CD4-positive, alpha-beta memory T cell (primary cell): ENCODE data around the gene ITPR2. TPM values are rescaled to one million over a fixed set of nuclear protein-coding genes. Genes with fewer than 3 reads are reported as not detected.

ENCODE experiments used
- CTCF ChIA-PET: fragments of 350-600 bp; sonication (Branson Sonifier 250); formaldehyde crosslinking; loops from one replicate; lab custom pipeline; 2021; ENCODE audit warnings: inconsistent platforms; ENCODE audit not compliant: partially characterized antibody; lab: Charles Lee
- POLR2A ChIA-PET: fragments of 350-600 bp; sonication (Branson Sonifier 250); formaldehyde crosslinking; loops from one replicate; lab custom pipeline; 2021; ENCODE audit not compliant: partially characterized antibody; lab: Charles Lee
- DNase-seq, 5 donors: peaks; one replicate each; pipeline versions ENCODE4 v3.0.0 to v3.0.0-alpha.2; 2020 to 2022; ENCODE audit warnings: mixed read lengths in 1 of 5
- H3K27ac ChIP-seq: one replicate; pipeline ENCODE4 v1.7.0; 2013; ENCODE audit warnings: low read depth, low read length
- H3K27me3 ChIP-seq: 2 replicates; pipeline ENCODE4 v1.7.0; 2013; ENCODE audit warnings: mild to moderate bottlenecking, low read length, moderate library complexity; ENCODE audit not compliant: insufficient read depth
- H3K36me3 ChIP-seq: 2 replicates; pipeline ENCODE4 v1.7.0; 2013; ENCODE audit warnings: mild to moderate bottlenecking, low read length, moderate library complexity; ENCODE audit not compliant: insufficient read depth
- H3K4me1 ChIP-seq: 2 replicates; pipeline ENCODE4 v1.7.0; 2013; ENCODE audit warnings: mild to moderate bottlenecking, low read length, moderate library complexity; ENCODE audit not compliant: insufficient read depth
- H3K4me3 ChIP-seq, 2 donors: one replicate each; pipeline ENCODE4 v1.7.0; 2013; ENCODE audit warnings: low read length in 2 of 2, mild to moderate bottlenecking in 1 of 2
- H3K9me3 ChIP-seq, 2 donors: one replicate each; pipeline ENCODE4 v1.7.0; 2013; ENCODE audit warnings: low read length in 2 of 2, control low read depth in 1 of 2; ENCODE audit not compliant: control insufficient read depth in 1 of 2
- H3K27ac Mint-ChIP-seq, 7 donors: one replicate each; pipeline ENCODE4 v1.8.0; 2020 to 2021; ENCODE audit warnings: mixed read lengths in 7 of 7, mild to moderate bottlenecking in 6 of 7, inconsistent platforms in 3 of 7, moderate library complexity in 3 of 7
- H3K27me3 Mint-ChIP-seq, 2 donors: one replicate each; pipeline ENCODE4 v1.8.0; 2020 to 2021; ENCODE audit warnings: mixed read lengths in 2 of 2
- H3K36me3 Mint-ChIP-seq, 2 donors: one replicate each; pipeline ENCODE4 v1.8.0; 2020 to 2021; ENCODE audit warnings: mixed read lengths in 2 of 2, inconsistent platforms in 1 of 2, mild to moderate bottlenecking in 1 of 2
- H3K4me1 Mint-ChIP-seq, 4 donors: one replicate each; pipeline ENCODE4 v1.8.0; 2020 to 2021; ENCODE audit warnings: mixed read lengths in 4 of 4, mild to moderate bottlenecking in 1 of 4
- H3K4me3 Mint-ChIP-seq, 8 donors: one replicate each; pipeline ENCODE4 v1.8.0; 2020 to 2021; ENCODE audit warnings: mixed read lengths in 8 of 8, mild to moderate bottlenecking in 7 of 8, moderate library complexity in 6 of 8, inconsistent platforms in 3 of 8
- H3K9me3 Mint-ChIP-seq, 8 donors: one replicate each; pipeline ENCODE4 v1.8.0; 2020 to 2021; ENCODE audit warnings: mixed read lengths in 8 of 8, mild to moderate bottlenecking in 5 of 8, inconsistent platforms in 3 of 8, moderate library complexity in 1 of 8
- intact Hi-C: fragments of 100-400 bp; cut with micrococcal nuclease; formaldehyde crosslinking; loops from one replicate; pipeline ENCODE4 v1.15.1; 2023
- polyA plus RNA-seq, 2 donors: library from polyadenylated mRNA; unstranded; fragments of 300-500 nt; fragmentation: Illumina TruSeq; gene quantifications; one replicate each; pipeline ENCODE4 v1.2.3, GENCODE V29; 2021
- total RNA-seq, 2 experiments: library from RNA; stranded (reverse); gene quantifications; one replicate each; pipeline ENCODE4 v1.2.3, GENCODE V29; 2021

The ITPR2 gene
- total and polyA plus RNA-seq, 4 experiments from 2014 or later = 4.7 to 55.6 (median 34.1) TPM

DNA sequence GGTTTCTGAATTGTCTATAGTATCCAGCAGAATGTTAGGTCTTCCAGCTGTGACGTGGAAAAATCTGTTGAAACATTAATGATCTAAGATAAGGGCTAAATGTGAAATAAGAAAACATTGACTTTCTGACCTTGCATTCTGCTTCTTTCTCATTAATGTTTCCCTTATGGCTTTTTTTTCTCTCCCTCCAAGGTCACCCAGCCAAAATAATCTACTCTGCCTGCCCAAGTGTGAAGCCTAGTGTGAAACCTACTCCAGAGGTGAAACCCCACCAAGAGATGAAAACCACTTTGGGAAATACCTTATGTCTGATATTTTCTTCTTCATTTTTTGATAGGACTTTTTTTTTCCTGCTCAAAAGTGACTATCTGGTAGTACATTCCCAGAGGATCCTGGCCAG, 529.6 kb downstream of the ITPR2 start:
- Histone ChIP-seq H3K9me3 (no peaks in the 10 kb centered on the region), H3K27ac (no peak overlapping the region), H3K4me3 (no peak overlapping the region), H3K4me1 (peaks cover 12% of the 10 kb centered on the region), H3K27me3 (no peaks in the 10 kb centered on the region), H3K36me3 (no peaks in the 10 kb centered on the region)
- Mint-ChIP-seq H3K36me3 (no peaks in the 10 kb centered on the region), H3K27ac (no peak overlapping the region), H3K9me3 (peaks cover 0 to 10% (median 4%) of the 10 kb centered on the region in 8 donors), H3K27me3 (peaks cover 1 to 7% of the 10 kb centered on the region in 2 donors), H3K4me3 (no peak overlapping the region), H3K4me1 (peaks cover 12 to 17% (median 14%) of the 10 kb centered on the region in 4 donors)
- intact Hi-C loops = no loop called here
- DNase-seq = peak in 1 of 5 donors; percentile 19
- ChIA-PET CTCF (no interaction called here), POLR2A (no interaction called here)

DNA sequence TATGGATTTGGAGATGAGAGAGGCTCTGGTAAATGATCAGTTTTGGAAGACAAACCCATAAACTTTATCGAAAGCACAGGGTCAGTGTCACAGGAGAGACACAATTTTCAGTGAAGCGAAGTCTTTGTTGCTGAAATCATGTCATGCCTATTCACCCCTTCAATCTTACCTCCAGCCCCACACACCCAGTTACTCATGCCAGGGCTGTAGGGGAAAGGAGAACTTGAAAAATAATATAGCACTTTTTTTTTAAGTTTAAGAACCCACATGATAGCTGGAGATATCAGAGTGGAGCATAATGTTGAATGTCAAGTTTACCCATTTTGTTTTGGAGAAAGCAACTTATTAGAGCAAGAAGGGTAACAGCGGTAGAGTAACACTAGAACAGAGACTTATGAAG, 530.2 kb downstream of the ITPR2 start:
- Mint-ChIP-seq H3K4me3 (no peak overlapping the region), H3K4me1 (peaks cover 13 to 22% (median 18%) of the 10 kb centered on the region in 4 donors), H3K27ac (no peak overlapping the region), H3K36me3 (no peaks in the 10 kb centered on the region), H3K9me3 (peaks cover 0 to 6% (median 3%) of the 10 kb centered on the region in 8 donors), H3K27me3 (peaks cover 0 to 5% of the 10 kb centered on the region in 2 donors)
- Histone ChIP-seq H3K36me3 (no peaks in the 10 kb centered on the region), H3K27ac (no peak overlapping the region), H3K27me3 (no peaks in the 10 kb centered on the region), H3K9me3 (no peaks in the 10 kb centered on the region), H3K4me3 (no peak overlapping the region), H3K4me1 (peaks cover 13% of the 10 kb centered on the region)
- ChIA-PET POLR2A (no interaction called here), CTCF (no interaction called here)
- intact Hi-C loops = no loop called here
- no peak for DNase-seq

DNA sequence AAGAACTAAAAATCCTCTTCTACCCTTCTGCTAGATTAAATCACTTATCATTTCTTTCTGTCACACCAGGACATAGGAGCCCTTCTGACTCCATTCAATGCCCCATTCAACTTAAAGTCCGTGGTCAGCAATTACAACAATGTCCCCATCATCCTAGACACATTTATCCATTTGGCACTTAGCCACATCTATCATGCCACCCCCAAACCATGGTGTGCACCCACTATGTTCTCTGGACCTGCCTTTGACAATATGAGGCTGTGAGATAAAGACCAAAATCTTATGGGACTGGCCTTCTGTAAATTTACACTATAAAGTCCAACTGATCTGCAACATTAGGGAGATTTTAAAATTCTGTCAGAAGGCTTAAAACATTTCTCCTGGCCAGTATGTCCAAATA, 533.2 kb downstream of the ITPR2 start:
- no peak for DNase-seq
- Histone ChIP-seq H3K27me3 (no peaks in the 10 kb centered on the region), H3K4me1 (peaks cover 13% of the 10 kb centered on the region), H3K9me3 (no peaks in the 10 kb centered on the region), H3K36me3 (no peaks in the 10 kb centered on the region), H3K4me3 (peak overlapping the region in 1 of 2 donors; percentile 23), H3K27ac (no peak overlapping the region)
- peak overlapping the region in 7 of 8 donors; percentile 27 to 79 (median 51) for H3K4me3 Mint-ChIP-seq
- intact Hi-C loops = no loop called here
- H3K36me3 Mint-ChIP-seq = no peaks in the 10 kb centered on the region
- ChIA-PET CTCF (no interaction called here), POLR2A (no interaction called here)
- H3K27ac Mint-ChIP-seq = peak overlapping the region in 3 of 7 donors; percentile 4 to 53 (median 4)
- peaks cover 13 to 22% (median 18%) of the 10 kb centered on the region in 4 donors for H3K4me1 Mint-ChIP-seq
- H3K27me3 Mint-ChIP-seq = peaks cover 0 to 3% of the 10 kb centered on the region in 2 donors
- peaks cover 0 to 3% (median 0%) of the 10 kb centered on the region in 8 donors for H3K9me3 Mint-ChIP-seq

DNA sequence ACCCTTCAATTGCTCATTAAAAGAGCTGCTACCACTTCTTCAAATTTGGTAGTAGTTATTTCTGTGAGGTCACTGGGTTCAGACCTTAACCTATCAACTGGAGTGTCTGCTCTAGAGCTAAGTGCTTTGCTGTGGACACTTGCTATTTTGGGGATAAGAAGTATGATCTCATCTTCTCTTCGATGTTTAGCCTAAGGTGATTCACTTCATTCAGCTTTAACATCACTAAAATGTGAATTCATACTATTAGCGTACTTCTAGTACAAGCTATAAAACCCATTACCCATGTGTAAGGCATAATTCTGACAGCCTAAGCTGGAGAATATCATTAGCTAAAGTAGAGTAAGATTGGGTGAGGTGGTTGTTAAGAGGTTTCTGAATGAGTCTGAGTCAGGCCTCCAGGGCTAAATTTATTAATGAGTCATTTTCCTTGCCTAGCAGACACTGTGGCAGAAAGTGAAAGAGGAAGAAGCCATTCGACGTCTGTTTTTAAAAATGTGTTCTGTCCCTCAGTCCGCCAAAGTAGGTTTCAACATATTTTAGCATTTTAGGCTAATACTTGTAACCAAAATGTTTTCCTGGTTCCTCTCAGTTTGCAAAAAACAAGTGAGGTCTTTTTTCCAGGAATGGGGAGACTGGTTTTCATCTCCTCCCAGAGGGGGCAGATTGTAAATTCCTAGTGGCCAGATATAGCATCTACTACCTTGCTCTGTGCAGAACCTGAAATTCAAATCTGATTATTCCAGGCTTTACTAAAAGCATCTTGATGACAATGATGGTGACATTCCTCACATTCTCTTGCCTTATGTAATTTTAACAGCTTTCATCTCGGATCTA, 534.0 kb downstream of the ITPR2 start:
- CTCF ChIA-PET = no interaction called here
- Histone ChIP-seq H3K4me3 (peak overlapping the region; percentile 23 to 26), H3K4me1 (peaks cover 13% of the 10 kb centered on the region), H3K9me3 (no peaks in the 10 kb centered on the region), H3K27me3 (no peaks in the 10 kb centered on the region), H3K27ac (no peak overlapping the region), H3K36me3 (no peaks in the 10 kb centered on the region)
- Mint-ChIP-seq H3K4me3 (peak overlapping the region; percentile 28 to 79 (median 57)), H3K27ac (peak overlapping the region in 6 of 7 donors; percentile 4 to 72 (median 39)), H3K36me3 (no peaks in the 10 kb centered on the region), H3K4me1 (peaks cover 13 to 22% (median 18%) of the 10 kb centered on the region in 4 donors), H3K27me3 (peaks cover 0 to 2% of the 10 kb centered on the region in 2 donors), H3K9me3 (peaks cover 0 to 3% (median 0%) of the 10 kb centered on the region in 8 donors)
- POLR2A ChIA-PET = interaction anchor here (0.6 kb wide), 1 partner anchor 213 kb away, joined by 3 read pairs; no protein-coding TSS in a partner anchor
- intact Hi-C loops = no loop called here
- DNase-seq = peak in 4 of 5 donors; percentile 3 to 13 (median 8)

DNA sequence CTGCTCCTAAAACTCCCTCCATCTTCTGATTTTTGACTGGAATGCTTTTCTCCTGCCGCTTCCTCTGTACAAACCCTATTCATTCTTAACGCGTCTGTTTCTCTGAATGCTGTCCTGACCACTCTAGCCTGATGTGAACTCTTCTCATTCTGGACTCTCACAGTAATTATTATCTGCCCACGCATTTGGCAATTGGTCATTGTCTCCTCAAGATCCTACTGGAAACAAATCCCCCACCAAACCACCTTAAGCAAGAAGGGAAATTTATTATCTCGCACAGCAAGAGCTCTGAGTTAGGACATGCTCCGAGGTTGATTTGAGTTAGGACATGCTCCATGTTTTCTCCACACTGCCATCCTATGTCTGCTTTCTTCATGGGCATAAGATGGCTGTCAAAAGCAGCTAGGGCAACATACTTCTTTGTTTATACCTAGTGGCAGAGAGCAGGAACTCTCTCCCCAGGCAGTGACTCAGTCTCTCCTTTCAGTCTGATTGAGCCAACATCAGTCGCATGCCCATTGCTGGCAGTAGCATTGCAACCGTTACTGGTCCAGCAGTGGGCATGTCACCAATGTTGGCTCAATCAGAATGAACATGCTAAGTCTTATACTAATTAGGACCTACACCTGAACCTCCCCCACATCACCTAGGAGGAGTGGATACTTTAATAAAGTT, 535.5 kb downstream of the ITPR2 start:
- no peak overlapping the region for H3K27ac ChIP-seq
- no peak overlapping the region for H3K4me3 ChIP-seq
- intact Hi-C loops = no loop called here
- no peak for DNase-seq
- H3K27ac Mint-ChIP-seq = no peak overlapping the region
- CTCF ChIA-PET = no interaction called here
- no peak overlapping the region for H3K4me3 Mint-ChIP-seq
- H3K36me3 ChIP-seq = no peaks in the 10 kb centered on the region
- POLR2A ChIA-PET = no interaction called here
- H3K36me3 Mint-ChIP-seq = no peaks in the 10 kb centered on the region
- peaks cover 0 to 3% (median 0%) of the 10 kb centered on the region in 8 donors for H3K9me3 Mint-ChIP-seq
- H3K4me1 Mint-ChIP-seq = peaks cover 13 to 22% (median 18%) of the 10 kb centered on the region in 4 donors
- H3K4me1 ChIP-seq = peaks cover 13% of the 10 kb centered on the region
- H3K27me3 ChIP-seq = no peaks in the 10 kb centered on the region
- H3K27me3 Mint-ChIP-seq = no peaks in the 10 kb centered on the region
- H3K9me3 ChIP-seq = no peaks in the 10 kb centered on the region

DNA sequence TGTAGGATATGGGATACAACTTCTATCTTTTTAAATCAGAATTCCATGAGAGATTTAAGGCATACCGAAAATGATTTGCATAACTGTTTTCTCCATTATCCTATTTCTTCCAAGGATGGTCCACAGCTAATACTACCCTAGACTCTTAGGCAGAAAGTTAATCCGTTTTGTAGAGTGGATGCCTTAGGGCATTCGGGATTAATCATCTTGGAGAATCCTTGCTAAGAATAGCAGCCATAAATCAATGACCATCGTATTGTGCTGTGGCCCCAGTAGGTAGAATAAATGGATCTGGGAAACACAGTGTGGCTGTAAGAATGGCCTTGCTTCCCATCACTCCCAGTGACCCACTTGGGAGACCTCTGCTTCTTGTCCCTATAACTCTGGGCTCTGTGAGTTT, 538.0 kb downstream of the ITPR2 start:
- peaks cover 13% of the 10 kb centered on the region for H3K4me1 ChIP-seq
- Mint-ChIP-seq H3K36me3 (no peaks in the 10 kb centered on the region), H3K4me1 (peaks cover 13 to 20% (median 17%) of the 10 kb centered on the region in 4 donors), H3K27me3 (peaks cover 0 to 2% of the 10 kb centered on the region in 2 donors), H3K4me3 (no peak overlapping the region), H3K27ac (no peak overlapping the region), H3K9me3 (no peaks in the 10 kb centered on the region)
- no peaks in the 10 kb centered on the region for H3K9me3 ChIP-seq
- POLR2A ChIA-PET = no interaction called here
- no peak overlapping the region for H3K4me3 ChIP-seq
- no peaks in the 10 kb centered on the region for H3K36me3 ChIP-seq
- DNase-seq = no peak
- H3K27ac ChIP-seq = no peak overlapping the region
- intact Hi-C loops = no loop called here
- no peaks in the 10 kb centered on the region for H3K27me3 ChIP-seq
- CTCF ChIA-PET = no interaction called here

DNA sequence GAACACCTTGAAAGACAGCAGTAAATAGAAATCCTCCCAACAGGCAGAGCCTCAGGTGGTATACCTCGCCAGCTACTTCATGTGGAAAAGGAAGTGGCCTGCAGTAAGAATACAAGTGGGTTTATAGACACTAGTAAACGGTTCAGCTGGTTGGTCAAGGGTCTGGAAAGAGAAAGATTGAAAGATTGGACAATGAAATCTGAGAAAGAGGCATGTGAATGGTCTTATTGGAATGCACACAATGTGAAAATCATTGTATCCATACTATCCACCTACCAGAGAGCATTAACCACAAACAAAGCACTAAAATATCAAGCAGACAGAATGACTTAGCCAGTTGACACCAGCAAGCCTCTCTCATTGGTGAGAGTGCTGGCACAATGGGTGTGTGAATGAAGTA, 539.4 kb downstream of the ITPR2 start:
- H3K27me3 ChIP-seq = no peaks in the 10 kb centered on the region
- POLR2A ChIA-PET = no interaction called here
- Mint-ChIP-seq H3K4me3 (no peak overlapping the region), H3K27me3 (peaks cover 0 to 2% of the 10 kb centered on the region in 2 donors), H3K36me3 (no peaks in the 10 kb centered on the region), H3K9me3 (no peaks in the 10 kb centered on the region), H3K4me1 (peaks cover under 1 to 8% (median 5%) of the 10 kb centered on the region in 4 donors), H3K27ac (no peak overlapping the region)
- no peak for DNase-seq
- no peaks in the 10 kb centered on the region for H3K36me3 ChIP-seq
- no peak overlapping the region for H3K27ac ChIP-seq
- no peaks in the 10 kb centered on the region for H3K9me3 ChIP-seq
- intact Hi-C loops = no loop called here
- peaks cover 4% of the 10 kb centered on the region for H3K4me1 ChIP-seq
- H3K4me3 ChIP-seq = no peak overlapping the region
- CTCF ChIA-PET = no interaction called here
